GM18867 (cell line): ENCODE results near the gene PPIE.
"Not testable (repeated sequence)": the region's sequence is repeated elsewhere in the genome, so short reads cannot be mapped to it uniquely, and the experiment has no call there.

ENCODE experiments used
- ATAC-seq: cut with Tn5 transposase; IDR thresholded peaks from one replicate; pipeline ENCODE4 v1.9.1; 2021; ENCODE audit warnings: mild to moderate bottlenecking, moderate library complexity; ENCODE audit not compliant: unreplicated experiment

The PPIE gene

DNA sequence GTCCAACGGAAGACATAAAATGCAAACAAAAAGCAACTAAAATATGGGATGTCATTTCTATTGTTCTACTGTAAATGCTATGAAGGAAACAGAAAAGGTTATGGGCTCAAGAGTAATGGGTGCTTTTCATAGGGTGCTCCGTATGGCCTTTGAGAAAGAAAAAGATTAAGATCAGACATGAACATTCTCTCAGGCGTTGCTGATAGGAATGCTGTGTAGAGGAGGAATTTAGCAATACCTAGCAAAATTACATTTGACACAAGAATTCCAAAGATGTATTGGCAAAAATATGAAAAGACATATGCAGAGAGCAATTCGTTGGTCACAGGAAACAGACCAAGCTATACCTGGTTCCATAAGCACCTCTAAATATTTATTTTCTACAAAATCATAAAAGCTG is 38.2 kb downstream of the PPIE start:
- ATAC-seq, result no peak

DNA sequence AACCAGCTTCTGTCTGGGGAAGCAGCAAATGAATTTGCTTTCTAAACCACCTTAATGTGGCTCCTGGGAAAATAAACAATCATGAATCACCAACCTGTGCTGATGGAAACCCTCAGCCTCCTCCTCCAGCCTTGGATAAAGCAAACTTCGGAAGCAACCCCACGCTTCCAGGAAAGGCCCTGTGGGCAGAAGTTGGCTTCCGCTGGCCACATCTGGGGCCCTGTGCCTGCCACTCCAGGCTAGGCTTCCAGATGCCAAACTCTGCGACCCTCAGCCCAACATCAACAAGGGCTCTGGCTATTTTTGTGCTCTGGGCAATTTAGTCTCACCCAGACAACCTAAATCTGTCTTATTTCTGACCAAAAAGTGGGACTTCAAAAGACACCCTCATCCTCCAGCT is 38.6 kb downstream of the PPIE start:
- no peak for ATAC-seq

DNA sequence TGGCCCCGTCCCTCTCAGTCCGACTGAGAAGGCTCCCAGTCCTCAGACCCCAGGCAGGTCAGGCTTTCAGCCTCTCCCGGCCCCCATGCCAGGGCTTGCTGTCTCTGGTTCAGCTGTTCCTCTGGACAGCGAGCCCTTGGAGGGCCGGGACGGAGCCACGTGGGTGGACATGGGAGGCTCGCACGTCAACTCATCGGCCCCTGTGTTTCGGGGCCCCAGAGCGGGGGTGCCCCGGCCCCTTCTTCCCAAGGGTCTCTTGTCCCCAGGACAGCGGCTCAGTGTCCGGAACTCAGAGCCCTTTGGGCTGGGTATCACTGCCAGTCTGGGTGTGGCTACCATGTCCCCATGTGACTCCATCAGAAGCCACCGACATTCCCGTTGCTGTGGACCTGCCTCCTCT is 39.2 kb downstream of the PPIE start:
- ATAC-seq, result not testable (repeated sequence)

DNA sequence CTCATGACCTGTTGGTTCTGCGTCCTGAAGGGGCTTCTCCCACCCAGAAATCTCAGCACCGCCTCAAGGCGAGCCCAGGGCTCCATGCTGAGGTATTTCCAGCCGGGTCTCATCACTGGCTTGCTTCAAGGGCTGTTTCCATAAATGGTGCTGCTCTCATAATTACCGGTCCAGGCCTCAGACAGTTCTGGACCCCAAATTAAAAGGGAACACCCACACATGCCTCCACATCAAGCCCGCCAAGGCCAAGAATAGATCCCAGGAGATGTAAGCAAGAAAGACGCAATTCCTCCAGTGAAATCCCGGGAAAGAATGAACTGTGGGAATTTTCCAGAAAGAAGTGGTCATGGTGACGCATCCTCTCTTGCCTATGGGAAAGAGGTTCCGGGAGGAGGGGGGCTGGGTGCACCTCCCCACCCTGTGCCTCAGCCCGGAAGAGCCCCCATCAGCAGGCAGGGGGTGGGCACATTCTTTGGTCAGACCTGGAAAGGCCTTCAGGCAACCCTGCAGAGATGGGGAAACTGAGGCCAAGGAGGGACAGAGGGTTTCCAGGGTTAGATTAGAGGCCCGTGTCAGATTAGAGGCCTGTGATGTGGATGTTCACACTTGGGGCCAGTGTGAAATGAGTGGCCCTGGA is 39.9 kb downstream of the PPIE start:
- not testable (repeated sequence) for ATAC-seq

DNA sequence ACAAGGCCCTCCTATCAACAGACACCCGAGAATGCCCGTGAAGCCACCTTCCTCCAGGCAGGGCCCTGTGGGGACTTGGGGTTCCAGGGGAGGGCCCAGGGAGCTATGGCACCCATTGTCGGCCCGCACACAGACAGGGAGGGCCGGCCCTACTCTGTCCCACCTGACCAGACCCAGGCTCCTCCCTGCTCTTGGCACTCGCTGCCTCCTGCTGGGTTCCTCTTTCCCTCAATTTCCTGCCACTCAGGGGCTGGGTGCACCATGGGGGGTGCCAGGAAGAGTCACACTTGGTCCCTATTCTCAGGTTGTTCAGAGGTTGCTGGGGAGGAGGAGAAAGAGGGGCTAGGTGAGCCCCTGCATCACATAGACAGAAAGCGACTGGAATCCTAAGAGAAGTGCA is 40.5 kb downstream of the PPIE start:
- no peak for ATAC-seq

DNA sequence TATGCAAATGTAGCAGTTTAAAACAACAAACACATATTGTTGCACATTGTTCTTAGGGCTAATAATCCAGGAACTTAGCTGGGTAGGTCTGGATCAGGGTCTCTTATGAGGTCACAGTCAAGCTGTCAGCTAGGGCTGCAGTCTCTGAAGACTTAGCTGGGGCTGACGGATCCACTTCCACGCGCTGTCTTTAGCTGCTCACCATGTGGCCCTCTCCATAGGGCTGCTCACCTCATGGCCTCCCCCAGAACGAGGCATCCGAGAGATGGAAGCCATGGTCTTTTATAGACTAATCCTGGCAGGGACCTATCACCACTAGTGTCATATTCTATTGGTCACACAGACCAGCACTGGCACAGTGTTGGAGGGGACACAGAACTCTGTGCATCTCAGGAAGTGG is 41.1 kb downstream of the PPIE start:
- no peak for ATAC-seq

DNA sequence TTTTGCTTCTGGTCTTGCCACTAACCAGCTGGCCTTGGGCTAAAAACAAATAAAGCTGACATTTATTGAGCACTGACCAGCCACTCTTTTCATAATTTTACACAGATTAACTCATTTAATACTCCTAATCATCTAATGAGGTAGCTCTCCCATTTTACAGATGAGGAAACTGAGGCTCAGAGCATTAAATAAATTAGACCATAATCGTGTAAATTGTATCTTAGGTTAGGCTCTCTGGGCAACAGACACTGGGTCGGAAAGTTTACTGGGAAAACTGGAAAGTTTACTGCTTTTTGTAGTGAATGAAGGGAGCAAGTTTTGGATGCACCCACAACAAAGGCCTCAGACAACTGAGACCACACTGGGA is 42.6 kb downstream of the PPIE start:
- no peak for ATAC-seq

DNA sequence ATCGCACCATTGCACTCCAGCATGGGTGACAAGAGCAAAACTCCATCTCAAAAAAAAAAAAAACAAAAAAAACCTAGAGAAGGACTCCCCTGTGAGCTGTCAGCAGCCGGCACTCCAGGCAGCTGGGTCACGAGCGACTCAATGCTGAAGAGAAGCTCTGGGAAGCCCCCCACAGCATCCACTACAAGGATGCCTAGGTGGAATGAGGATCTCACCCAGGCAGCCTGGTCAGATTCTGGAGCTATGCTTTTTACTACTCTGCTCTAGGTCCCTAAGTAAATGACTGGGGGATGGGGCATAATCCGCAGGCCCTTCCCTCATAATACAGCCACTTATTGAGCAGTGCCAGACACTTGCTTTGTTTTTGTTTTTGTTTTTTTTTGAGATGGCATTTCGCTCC is 43.4 kb downstream of the PPIE start:
- no peak for ATAC-seq

DNA sequence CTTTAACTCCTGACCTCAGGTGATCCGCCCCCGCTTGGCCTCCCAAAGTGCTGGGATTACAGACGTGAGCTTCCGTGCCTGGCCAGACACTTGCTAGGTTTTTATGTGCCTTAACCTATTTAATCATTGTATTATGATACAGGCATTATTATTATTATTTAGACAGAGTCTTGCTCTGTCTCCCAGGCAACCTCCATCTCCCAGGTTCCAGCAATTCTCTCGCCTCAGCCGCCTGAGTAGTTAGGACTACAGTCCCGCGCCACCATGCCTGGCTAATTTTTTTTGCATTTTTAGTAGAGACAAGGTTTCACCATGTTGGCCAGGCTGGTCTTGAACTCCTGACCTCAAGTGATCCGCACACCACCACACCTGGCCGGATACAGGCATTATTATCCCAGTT is 44.0 kb downstream of the PPIE start:
- not testable (repeated sequence) for ATAC-seq

DNA sequence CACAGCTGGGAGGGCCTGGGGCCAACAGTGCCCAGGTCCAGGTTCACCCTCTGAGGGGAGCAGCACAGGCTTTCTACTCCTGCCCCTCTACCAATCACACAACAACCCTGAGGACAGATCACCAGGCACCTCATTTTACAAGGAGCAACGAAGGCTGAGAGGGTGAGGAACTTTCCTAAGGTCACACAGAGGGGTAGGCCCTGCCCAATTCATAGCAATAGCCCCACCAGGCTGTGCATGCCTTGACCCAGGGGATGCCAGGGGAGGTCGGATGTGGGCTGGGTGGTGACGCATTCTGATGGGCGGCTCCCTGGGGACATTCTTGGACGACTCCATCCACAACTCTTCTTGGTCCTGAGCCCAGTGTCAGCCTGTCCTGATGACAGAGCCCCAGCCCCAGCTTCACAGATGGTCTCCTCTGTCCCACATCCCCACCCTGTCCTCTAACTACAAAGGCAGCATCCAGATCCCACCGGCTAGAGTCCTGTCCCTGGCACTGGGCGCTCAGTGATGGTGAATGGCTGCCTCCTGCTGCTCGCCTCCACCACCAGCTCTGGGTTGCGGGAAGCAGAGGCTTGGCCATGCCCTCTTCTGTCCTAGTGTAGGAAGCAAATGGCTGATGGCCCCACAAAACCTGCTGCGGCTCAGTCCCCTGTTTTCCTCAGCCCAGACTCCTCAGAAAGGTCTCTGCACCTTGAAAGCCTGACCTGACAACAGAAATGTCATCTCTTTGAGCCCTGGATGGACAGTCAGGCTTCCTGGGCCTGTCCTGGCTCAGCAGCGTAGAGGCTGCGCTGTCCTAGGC is 47.8 kb downstream of the PPIE start:
- ATAC-seq, result not testable (repeated sequence)

DNA sequence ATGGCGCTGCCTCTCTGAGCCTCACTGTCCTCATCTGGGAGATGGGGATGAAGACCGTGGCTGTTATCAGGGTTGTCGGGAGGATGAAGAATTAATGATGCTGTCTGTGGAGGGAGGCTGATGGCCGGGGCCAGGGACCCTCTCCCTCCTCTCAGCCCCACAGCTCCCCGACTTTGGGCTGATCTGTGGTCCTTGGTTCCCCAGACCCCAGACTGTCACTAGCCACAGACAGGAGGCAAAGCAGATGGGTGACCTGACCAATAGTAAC is 48.4 kb downstream of the PPIE start:
- ATAC-seq, result not testable (repeated sequence)

DNA sequence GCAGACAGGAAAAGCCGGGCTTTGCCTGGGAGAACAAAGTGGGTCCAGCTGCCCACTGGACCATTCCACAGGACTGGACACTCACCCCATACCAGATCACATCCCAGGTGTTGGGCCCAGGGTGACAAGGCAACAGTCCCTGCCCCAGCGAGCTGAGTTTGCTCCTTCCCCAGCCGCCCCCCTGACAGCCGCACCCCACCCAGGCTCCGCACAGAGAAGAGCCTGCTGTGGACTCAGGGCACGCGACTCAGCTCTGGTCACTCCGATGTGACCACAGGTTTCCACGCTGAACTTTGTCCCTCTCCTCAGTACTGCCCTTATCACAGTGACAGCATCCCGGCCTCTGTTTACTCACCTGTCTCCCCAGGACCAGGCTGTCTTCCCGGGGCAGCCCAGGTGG is 48.8 kb downstream of the PPIE start:
- ATAC-seq, result no peak

DNA sequence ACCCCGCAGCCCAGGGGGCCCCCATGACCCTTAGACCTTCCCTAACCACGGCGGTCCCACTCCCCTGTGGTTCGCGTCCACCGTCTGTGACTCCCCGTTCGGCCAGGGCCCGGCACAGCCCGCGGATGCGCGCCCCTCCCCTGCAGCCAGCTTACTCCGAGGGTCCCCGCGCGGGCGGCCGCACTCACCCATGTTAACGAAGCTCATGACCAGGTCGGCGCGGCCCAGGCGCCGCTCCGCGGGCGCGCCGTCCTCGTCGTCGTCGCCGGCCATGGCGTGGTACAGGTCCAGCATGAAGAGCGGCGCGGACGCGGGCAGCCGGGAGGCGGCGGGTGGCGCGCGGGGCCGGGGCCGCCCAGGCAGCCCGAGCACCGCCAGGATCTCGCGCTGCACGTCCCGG is 49.3 kb downstream of the PPIE start:
- ATAC-seq, result not testable (repeated sequence)

DNA sequence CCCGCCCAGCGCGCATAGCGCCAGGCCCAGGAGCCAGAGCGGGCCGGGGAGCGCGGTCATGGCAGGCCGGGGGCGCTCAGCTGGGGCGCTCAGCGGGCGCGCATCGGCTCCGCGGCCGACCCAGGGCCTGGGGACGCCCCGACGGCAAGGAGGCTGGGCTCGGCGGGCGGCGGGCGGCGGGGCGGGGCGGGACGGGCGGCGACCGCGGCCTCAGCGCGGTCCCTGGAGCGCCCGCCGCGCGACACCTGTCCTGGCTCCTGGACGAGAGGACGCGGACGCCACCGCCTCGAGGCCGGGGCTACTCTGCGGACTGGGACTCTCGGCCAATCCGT is 49.7 kb downstream of the PPIE start:
- peak; percentile 17 for ATAC-seq

DNA sequence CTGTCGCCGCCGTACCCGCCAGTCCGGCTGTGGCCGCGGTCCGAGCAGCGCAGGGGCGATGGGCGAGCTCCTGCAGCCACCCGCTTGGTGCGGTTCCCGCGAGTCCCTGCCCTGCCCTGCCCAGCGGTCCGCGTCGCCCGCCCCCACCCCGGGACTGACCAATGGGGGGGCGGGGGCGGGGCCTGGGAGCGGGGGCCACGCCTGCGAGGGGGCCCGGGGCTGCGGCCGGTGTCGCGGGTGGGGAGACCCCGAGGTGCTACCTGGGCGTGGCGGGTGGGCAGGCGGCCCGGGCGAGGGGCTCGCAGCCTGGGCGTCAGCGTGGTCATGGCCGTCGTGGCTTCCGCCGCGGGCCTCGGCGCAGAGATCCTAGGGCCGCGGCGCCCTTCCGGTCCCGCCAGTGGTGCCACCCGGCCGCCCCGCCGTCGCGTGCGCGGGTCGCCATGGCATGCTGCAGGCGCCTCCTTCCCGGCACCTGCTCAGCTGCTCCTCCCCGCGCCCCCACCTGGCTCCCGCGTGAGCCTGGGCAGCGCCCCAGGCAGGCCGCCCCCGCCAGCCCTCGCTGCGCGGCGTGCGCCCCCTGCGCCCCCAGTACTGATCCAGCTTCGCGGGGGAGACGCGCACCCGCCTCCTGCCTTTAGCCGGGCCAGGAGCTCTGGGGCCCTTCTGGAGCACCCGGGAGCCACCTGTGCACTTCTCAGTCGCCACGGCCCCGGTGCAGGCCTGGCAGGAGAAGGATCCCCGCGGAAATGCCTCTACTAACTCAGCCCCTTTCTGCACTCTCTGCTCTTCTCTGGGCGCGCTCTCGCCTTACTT is 50.3 kb downstream of the PPIE start, which contains the start of gene BMP8B:
Gene BMP8B (minus strand): TSS at position 108 of the 813 bp plus-strand sequence. CDS start 380 bp downstream, outside the sequence.
- ATAC-seq, result peak; percentile 66

DNA sequence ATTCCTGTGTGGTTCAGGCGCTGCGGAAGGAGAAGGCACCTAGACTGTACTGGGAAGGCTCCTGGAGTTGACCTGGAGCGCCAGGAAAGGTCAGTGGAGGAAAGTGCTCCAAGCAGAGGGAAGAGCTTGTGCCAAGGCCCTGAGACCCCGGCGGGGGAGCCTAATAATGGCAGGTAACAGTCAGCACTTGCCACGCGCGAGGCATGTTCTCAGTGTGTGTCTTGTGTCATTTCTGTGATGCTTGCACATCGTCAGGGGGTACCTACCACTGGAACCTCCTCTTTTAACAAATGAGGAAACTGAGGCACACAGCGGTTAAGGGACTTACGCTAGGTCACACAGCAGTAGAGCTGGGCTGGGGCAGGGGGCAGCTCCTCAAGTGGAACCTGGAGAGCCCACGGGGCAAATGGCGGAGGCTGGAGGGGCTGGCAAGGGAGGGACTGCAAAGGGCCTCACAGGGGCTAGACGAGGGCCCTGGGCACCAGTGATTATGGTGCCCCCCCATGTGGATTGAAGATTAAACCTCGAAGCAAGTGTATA is 51.0 kb downstream of the PPIE start:
- ATAC-seq, result no peak

DNA sequence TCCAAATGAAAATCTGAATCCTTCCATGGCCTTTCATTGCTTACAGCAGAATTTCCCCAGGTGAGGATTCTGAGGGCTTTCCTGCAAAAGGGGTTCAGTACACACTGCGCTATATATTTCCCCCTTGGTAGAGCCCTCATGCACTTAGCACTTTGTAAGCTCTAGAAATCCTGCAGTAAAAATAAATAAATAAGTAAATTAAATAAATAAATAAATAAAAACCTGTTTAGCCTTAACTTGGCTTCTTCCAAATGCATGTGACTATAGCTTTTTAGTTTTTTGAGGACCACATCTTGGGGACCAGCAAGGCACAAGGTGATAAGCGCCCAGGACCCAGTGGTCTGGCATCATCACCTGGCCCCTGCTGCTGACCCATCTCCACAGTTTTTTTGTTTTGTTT is 53.2 kb downstream of the PPIE start:
- no peak for ATAC-seq

DNA sequence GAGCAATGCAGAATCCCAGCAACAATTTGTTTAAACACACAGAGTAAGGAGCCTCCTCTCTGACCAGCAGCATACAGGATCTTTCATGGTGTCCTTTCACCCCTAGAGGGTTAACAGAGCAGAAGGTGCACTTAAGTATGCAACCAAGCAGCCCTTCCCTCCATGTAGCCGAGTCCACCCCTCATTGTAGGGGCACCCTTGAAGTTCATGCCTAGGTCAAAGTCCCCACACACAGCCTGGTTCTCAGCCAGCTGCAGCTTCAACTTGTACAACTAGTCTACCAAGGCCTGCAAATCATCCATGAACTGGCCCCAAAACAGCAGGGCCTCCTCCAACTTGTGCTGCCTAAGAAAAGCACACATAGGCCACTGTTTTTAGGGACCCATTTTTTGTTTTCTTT is 57.0 kb downstream of the PPIE start:
- ATAC-seq, result no peak

DNA sequence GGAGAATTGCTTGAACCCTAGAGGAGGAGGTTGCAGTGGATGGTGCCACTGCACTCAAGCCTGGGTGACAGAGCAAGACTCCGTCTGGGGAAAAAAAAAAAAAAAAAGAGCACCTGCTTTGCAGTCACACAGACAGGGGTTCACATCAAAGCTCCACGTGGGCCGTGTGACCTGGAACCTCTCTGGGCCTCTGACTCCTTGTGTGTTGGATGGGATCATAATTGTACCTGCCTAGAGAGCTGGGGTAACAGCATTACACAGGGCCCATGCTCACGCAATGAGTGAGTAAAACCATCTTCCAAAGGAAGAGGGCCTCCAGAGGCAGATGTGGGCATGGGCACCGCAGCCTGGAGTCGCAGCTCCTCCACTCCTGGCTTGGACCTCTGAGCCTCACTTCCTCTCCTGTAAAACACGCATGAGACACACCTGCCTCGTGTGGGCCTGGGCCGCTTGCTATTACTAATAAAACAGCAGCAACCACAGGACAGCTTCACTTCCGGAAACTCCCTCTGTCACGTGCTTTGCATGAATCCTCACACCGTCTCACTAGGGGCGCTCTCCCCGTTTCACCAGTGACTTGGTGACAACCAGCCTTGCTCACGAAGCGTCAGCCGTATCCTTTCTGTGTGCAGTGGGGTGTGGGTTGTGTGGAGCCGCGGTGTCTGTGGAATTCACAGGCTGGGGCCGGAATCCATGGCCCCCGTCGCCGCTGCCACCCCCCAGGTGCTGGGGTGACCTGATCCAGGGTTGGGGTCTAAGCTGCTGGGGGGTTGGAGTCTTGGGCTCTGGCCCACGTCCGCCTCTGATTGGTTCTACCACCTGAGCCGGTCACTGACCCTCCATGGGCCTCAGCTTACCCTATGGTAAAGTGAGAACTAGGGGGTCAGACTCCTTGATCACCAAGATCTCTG is 60.4 kb downstream of the PPIE start:
- peak; percentile 90 for ATAC-seq

DNA sequence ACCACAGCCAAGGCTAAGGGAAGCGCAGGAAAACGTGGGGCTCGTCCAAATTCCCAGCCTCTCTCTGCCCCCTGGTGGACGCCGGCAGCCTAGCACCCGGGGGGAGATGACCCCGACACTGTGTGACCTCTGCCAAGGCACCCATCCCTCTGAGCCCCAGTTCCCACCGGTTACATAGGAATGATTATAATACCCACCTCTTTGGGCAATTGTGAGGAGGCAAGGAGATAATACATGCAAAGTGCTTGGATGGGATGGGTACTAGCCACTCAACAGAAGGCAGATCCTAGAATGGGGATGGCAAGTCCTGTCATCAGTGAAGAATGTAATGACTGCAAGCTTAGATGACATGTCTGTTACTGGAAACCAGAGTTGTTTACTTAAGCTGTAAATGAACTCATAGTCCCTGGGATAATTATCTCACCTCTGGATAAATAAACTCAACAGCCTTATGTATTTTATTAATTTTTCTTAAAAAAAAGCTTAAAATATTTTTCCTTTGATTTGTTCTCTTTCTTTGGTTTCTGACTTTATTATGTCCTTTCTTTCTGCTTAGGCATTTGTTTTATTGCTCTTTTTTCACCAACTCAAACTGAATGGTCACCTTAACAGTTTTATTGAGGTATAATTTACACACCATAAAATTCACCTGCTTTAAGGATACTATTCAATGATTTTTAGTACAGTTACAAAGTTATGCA is 61.2 kb downstream of the PPIE start:
- ATAC-seq, result peak; percentile 64
